Neural cell (in vitro differentiated cells): Measurements from ENCODE around the gene RARRES2.

ENCODE experiments used
- CTCF ChIP-seq: fragments of 450-650 bp; IDR thresholded peaks from 2 replicates; pipeline ENCODE4 v1.5.1; 2014; ENCODE audit warnings: antibody characterized with exemption, mild to moderate bottlenecking, moderate library complexity; ENCODE audit not compliant: poor library complexity, severe bottlenecking
- EP300 ChIP-seq: fragments of 450-650 bp; conservative IDR thresholded peaks from 2 replicates; pipeline ENCODE4 v1.6.1; 2014; ENCODE audit warnings: antibody characterized with exemption, mild to moderate bottlenecking, moderate library complexity; ENCODE audit not compliant: poor library complexity, severe bottlenecking
- POLR2AphosphoS5 ChIP-seq: IDR thresholded peaks from 2 replicates; pipeline ENCODE4 v1.6.1; 2012
- RAD21 ChIP-seq: fragments of 450-650 bp; conservative IDR thresholded peaks from 2 replicates; pipeline ENCODE4 v1.6.1; 2014; ENCODE audit warnings: antibody characterized with exemption, mild to moderate bottlenecking, moderate library complexity
- TAF1 ChIP-seq: IDR thresholded peaks from 2 replicates; pipeline ENCODE4 v1.6.1; 2012; ENCODE audit warnings: low read depth

DNA sequence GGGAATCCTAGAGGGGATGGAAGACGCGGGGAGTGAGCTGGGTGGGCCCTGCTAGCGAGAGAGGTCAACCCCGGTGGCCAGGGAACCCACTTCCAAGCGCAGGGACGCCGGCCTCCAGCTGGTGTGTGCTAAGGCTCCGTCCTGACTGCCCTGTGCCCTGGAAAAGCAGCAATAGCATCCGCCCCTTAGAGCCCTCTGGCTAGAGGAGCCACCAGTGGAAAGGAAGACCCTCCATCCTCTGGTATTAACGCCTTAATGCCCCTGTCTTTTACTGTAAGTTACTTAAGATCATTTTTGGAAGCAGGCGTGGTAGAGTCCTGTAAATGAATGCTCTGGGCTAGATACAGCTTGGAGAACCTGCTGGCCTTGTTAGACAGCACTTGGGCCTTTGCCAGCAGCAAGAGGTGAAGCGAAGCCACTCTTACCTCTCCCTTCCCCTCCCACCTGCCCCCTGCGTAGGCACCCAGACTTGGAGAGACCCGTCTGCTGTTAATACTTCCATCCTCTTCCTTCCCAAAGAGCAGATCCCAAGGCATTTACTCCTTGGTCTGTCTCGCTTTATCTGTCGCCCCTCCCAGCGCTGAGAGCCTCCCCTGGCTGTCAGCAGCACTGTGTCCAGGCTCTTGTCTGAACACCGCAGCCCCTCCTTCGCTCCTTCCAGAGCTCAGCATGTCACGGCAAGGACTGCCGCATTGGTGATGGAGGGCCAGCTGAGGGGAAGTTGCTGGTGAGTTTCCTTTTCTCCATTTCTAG is 31.8 kb upstream of the RARRES2 start:
- TF ChIP-seq RAD21 (no peak), TAF1 (no peak), CTCF (no peak), POLR2AphosphoS5 (no peak), EP300 (no peak)
